Activated CD8-positive, alpha-beta T cell treated with anti-CD3 and anti-CD28 coated beads for 36 hours (primary cell): Measurements from ENCODE around the gene ITGB2. TPM values are rescaled to one million over a fixed set of nuclear protein-coding genes. Genes with fewer than 3 reads are reported as not detected.
A peak's percentile ranks its signal among the peaks of the same experiment; 100 is the strongest.

Experiments used
- ATAC-seq: fragments of 200-7000 bp; cut with Tn5 transposase; one replicate; pipeline ENCODE4 v1.10.0; 2021; ENCODE audit warnings: mild to moderate bottlenecking, moderate library complexity
- CTCF ChIA-PET: fragments of 350-600 bp; sonication (Branson Sonifier 250); formaldehyde crosslinking; loops from one replicate; lab custom pipeline; 2021; ENCODE audit warnings: antibody characterized with exemption; lab: Charles Lee
- POLR2A ChIA-PET: fragments of 350-600 bp; sonication (Branson Sonifier 250); formaldehyde crosslinking; loops from one replicate; lab custom pipeline; 2021; ENCODE audit warnings: antibody characterized with exemption; lab: Charles Lee
- DNase-seq: peaks from one replicate; pipeline ENCODE4 v3.0.0-alpha.2; 2020
- H3K27ac Mint-ChIP-seq: one replicate; pipeline ENCODE4 v1.8.0; 2021; ENCODE audit warnings: mild to moderate bottlenecking, mixed read lengths
- H3K27me3 Mint-ChIP-seq: one replicate; pipeline ENCODE4 v1.8.0; 2021; ENCODE audit warnings: mixed read lengths
- H3K36me3 Mint-ChIP-seq: one replicate; pipeline ENCODE4 v1.8.0; 2021; ENCODE audit warnings: low read depth, mixed read lengths
- H3K4me1 Mint-ChIP-seq: one replicate; pipeline ENCODE4 v1.8.0; 2021; ENCODE audit warnings: low read depth, mixed read lengths
- H3K4me3 Mint-ChIP-seq: one replicate; pipeline ENCODE4 v1.8.0; 2021; ENCODE audit warnings: mild to moderate bottlenecking, moderate library complexity, mixed read lengths
- H3K9me3 Mint-ChIP-seq: one replicate; pipeline ENCODE4 v1.8.0; 2021; ENCODE audit warnings: mixed read lengths
- CTCF ChIP-seq: fragments of 200-600 bp; IDR thresholded peaks from one replicate; pipeline ENCODE4 v1.8.0; 2022; ENCODE audit warnings: antibody characterized with exemption, mild to moderate bottlenecking
- intact Hi-C: fragments of 100-400 bp; cut with micrococcal nuclease; formaldehyde crosslinking; loops from one replicate; pipeline ENCODE4 v1.10.0; 2022
- total RNA-seq, 2 experiments: library from RNA; stranded (reverse); gene quantifications; one replicate each; pipeline ENCODE4 v1.2.3, GENCODE V29; 2021

The ITGB2 gene
- total RNA-seq, 2 experiments from 2014 or later, result 340 to 343 TPM

GRCh38 chr21:44919111-44919912 lies 1.4 kb downstream of the ITGB2 start:
- Mint-ChIP-seq H3K4me3 (peak overlapping the region; percentile 100), H3K9me3 (no peaks in the 10 kb centered on the region), H3K27ac (peak overlapping the region; percentile 99), H3K4me1 (peaks cover 62% of the 10 kb centered on the region), H3K27me3 (no peaks in the 10 kb centered on the region), H3K36me3 (peaks cover 76% of the 10 kb centered on the region)
- ChIA-PET CTCF (interaction anchor here (0.7 to 3.2 kb wide), 8 partner anchors 9 to 209 kb away, joined by 3 to 22 read pairs (median 4); partner anchors contain the start of genes PTTG1IP and SLX9), POLR2A (interaction anchor here (0.7 to 3.4 kb wide), 9 partner anchors 8 to 45 kb away, joined by 3 to 23 read pairs (median 6); partner anchors contain the start of gene SLX9)
- DNase-seq, result peak; percentile 56
- ATAC-seq, result no peak
- intact Hi-C loops, result no loop called here
- TF ChIP-seq CTCF, result no peak

GRCh38 chr21:44918581-44919033 lies 2.1 kb downstream of the ITGB2 start:
- intact Hi-C loops, result no loop called here
- CTCF ChIA-PET, result interaction anchor here (0.7 to 3.2 kb wide), 9 partner anchors 8 to 210 kb away, joined by 3 to 22 read pairs (median 4); partner anchors contain the start of genes PTTG1IP, SLX9 and UBE2G2
- POLR2A ChIA-PET, result interaction anchor here (0.9 to 3.4 kb wide), 8 partner anchors 7 to 44 kb away, joined by 3 to 23 read pairs (median 5); no protein-coding TSS in a partner anchor
- H3K36me3 Mint-ChIP-seq, result peaks cover 70% of the 10 kb centered on the region
- TF ChIP-seq CTCF, result no peak
- no peaks in the 10 kb centered on the region for H3K27me3 Mint-ChIP-seq
- H3K27ac Mint-ChIP-seq, result peak overlapping the region; percentile 77
- no peak for DNase-seq
- no peak for ATAC-seq
- peak overlapping the region; percentile 100 for H3K4me3 Mint-ChIP-seq
- H3K9me3 Mint-ChIP-seq, result no peaks in the 10 kb centered on the region
- H3K4me1 Mint-ChIP-seq, result peaks cover 62% of the 10 kb centered on the region

DNA sequence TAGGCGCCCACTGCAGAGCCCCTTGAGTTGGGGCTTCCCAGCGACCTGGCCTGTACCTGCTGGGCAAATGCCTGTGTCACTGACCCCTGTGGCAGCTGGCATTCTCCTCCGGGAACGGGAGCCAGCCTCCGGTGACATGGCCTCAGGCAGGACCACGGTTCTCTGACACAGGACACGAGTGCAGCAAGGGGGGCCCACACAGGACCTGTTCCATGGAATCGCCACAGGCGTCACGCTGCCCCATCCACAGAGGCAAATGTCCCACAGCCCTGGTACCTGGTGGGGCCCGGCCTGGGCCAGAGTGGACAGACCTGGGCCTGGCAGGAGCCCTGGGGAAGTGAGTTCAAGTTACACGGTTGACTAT lies 2.6 kb downstream of the ITGB2 start:
- H3K4me1 Mint-ChIP-seq, result peaks cover 62% of the 10 kb centered on the region
- POLR2A ChIA-PET, result interaction anchor here (1.4 to 8.4 kb wide), 2 partner anchors 14 to 20 kb away, joined by 4 to 55 read pairs; no protein-coding TSS in a partner anchor

DNA sequence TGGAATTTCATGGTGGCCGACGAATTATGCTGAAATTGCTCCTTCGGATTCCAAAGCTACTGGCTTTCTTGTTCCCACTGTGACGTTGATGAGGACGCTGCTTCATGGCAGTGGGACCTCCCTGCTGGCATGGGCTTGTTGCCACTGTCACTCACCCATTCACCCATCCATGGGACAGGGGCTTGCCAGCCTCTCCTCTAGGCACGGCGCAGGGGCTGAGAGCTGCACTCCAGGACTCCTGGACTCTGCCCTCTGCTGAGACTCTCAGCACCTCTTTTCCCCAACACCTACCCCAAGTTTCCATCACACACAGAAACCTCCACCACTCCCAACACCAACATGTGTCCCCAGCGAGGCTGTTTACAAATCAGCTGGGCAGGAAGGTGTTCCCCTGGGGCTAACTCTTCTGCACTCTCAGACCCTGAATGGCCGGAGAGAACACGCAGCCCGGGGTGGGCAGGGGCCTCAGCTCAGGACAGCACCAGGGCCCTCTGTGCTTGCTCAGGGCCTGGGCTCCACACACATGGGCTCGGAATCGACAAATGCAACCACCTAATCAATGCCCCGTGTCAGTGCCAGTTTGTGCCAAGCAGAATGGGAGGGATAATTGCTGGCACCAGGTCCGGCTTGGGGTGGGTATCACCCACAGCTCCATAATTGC lies 3.1 kb downstream of the ITGB2 start:
- intact Hi-C loops, result no loop called here
- ATAC-seq (no peak), DNase-seq (no peak)
- ChIA-PET CTCF (interaction anchor here (0.8 to 7.5 kb wide), 6 partner anchors 9 to 124 kb away, joined by 3 to 63 read pairs (median 6); partner anchors contain the start of gene UBE2G2), POLR2A (interaction anchor here (0.6 to 8.4 kb wide), 6 partner anchors 14 to 88 kb away, joined by 3 to 55 read pairs (median 4); no protein-coding TSS in a partner anchor)
- Mint-ChIP-seq H3K27me3 (no peaks in the 10 kb centered on the region), H3K9me3 (no peaks in the 10 kb centered on the region), H3K27ac (peak overlapping the region; percentile 80), H3K36me3 (peaks cover 60% of the 10 kb centered on the region), H3K4me3 (peak overlapping the region; percentile 100), H3K4me1 (peaks cover 59% of the 10 kb centered on the region)
- TF ChIP-seq CTCF, result no peak

More for the DNA sequence above, 2.6 kb downstream of the ITGB2 start:
- peaks cover 65% of the 10 kb centered on the region for H3K36me3 Mint-ChIP-seq
- no peak for ATAC-seq
- H3K27ac Mint-ChIP-seq, result peak overlapping the region; percentile 77
- peak overlapping the region; percentile 100 for H3K4me3 Mint-ChIP-seq
- H3K27me3 Mint-ChIP-seq, result no peaks in the 10 kb centered on the region
- intact Hi-C loops, result no loop called here
- no peak for DNase-seq
- CTCF ChIA-PET, result interaction anchor here (1.0 to 7.5 kb wide), 6 partner anchors 9 to 125 kb away, joined by 3 to 63 read pairs (median 10); partner anchors contain the start of gene UBE2G2
- no peak for TF ChIP-seq CTCF
- H3K9me3 Mint-ChIP-seq, result no peaks in the 10 kb centered on the region
